GM23338 (cell line): ENCODE data around the gene CHCHD6. TPM values are rescaled to one million over a fixed set of nuclear protein-coding genes. Genes with fewer than 3 reads are reported as not detected.

Experiments used
- ATAC-seq: fragments of 200-7000 bp; cut with Tn5 transposase; 3 replicates; pipeline ENCODE4 v1.9.1; 2020
- DNase-seq: peaks from one replicate; pipeline ENCODE4 v3.0.0-alpha.2; 2015; ENCODE audit warnings: low spot score
- H2AFZ ChIP-seq: fragments of 200-600 bp; sonication (generic); 2 replicates; pipeline ENCODE4 v1.8.0; 2016; ENCODE audit warnings: antibody characterized with exemption, mild to moderate bottlenecking, moderate library complexity
- H3F3A ChIP-seq: fragments of 200-600 bp; sonication (generic); replicated peaks from 2 replicates; pipeline ENCODE4 v1.8.0; 2017; ENCODE audit warnings: antibody characterized with exemption, mixed run types, low read depth
- H3K27ac ChIP-seq: fragments of 200-600 bp; sonication (generic); 2 replicates; pipeline ENCODE4 v1.6.1; 2016; ENCODE audit warnings: low read depth
- H3K27me3 ChIP-seq: fragments of 200-600 bp; sonication (generic); 2 replicates; pipeline ENCODE4 v1.8.0; 2016; ENCODE audit warnings: mild to moderate bottlenecking, mixed run types, moderate library complexity; ENCODE audit not compliant: insufficient read depth
- H3K36me3 ChIP-seq: fragments of 200-600 bp; sonication (generic); 2 replicates; pipeline ENCODE4 v1.8.0; 2016; ENCODE audit warnings: mild to moderate bottlenecking; ENCODE audit not compliant: insufficient read depth
- H3K4me1 ChIP-seq: fragments of 200-600 bp; sonication (generic); 2 replicates; pipeline ENCODE4 v1.8.0; 2016; ENCODE audit warnings: mild to moderate bottlenecking, moderate library complexity; ENCODE audit not compliant: insufficient read depth
- H3K4me2 ChIP-seq: fragments of 200-600 bp; sonication (generic); 2 replicates; pipeline ENCODE4 v1.7.1; 2017; ENCODE audit warnings: mixed run types
- H3K4me3 ChIP-seq: fragments of 200-600 bp; sonication (generic); 2 replicates; pipeline ENCODE4 v1.6.1; 2016; ENCODE audit warnings: mixed run types
- H3K79me2 ChIP-seq: fragments of 200-600 bp; sonication (generic); replicated peaks from 2 replicates; pipeline ENCODE4 v1.8.0; 2017; ENCODE audit warnings: mild to moderate bottlenecking; ENCODE audit not compliant: insufficient read depth
- H3K9me2 ChIP-seq: fragments of 200-600 bp; sonication (generic); 2 replicates; pipeline ENCODE4 v1.8.0; 2017; ENCODE audit not compliant: insufficient read depth
- H4K20me1 ChIP-seq: fragments of 200-600 bp; sonication (generic); replicated peaks from 2 replicates; pipeline ENCODE4 v1.8.0; 2017; ENCODE audit warnings: mild to moderate bottlenecking; ENCODE audit not compliant: insufficient read depth
- H3K27ac Mint-ChIP-seq: 2 replicates; pipeline ENCODE4 v1.8.0; 2020; ENCODE audit warnings: inconsistent platforms, mild to moderate bottlenecking, moderate library complexity, mixed read lengths
- H3K27me3 Mint-ChIP-seq: 3 replicates; pipeline ENCODE4 v1.8.0; 2022; ENCODE audit warnings: low read depth, mild to moderate bottlenecking, moderate library complexity, mixed read lengths, inconsistent platforms; ENCODE audit not compliant: insufficient read depth, poor library complexity
- H3K36me3 Mint-ChIP-seq: 3 replicates; pipeline ENCODE4 v1.8.0; 2021; ENCODE audit warnings: low read depth, mild to moderate bottlenecking, inconsistent platforms, moderate library complexity, mixed read lengths
- H3K4me1 Mint-ChIP-seq: 3 replicates; pipeline ENCODE4 v1.8.0; 2020; ENCODE audit warnings: mild to moderate bottlenecking, inconsistent platforms, mixed read lengths
- H3K4me3 Mint-ChIP-seq: 3 replicates; pipeline ENCODE4 v1.8.0; 2021; ENCODE audit warnings: moderate library complexity, mild to moderate bottlenecking, inconsistent platforms, mixed read lengths
- H3K9me3 Mint-ChIP-seq: 3 replicates; pipeline ENCODE4 v1.8.0; 2020; ENCODE audit warnings: moderate library complexity, mild to moderate bottlenecking, inconsistent platforms, mixed read lengths
- CREB1 ChIP-seq: fragments of 250-450 bp; sonication (Bioruptor Pico); IDR thresholded peaks from 2 replicates; pipeline ENCODE4 v1.5.0; 2020; ENCODE audit warnings: low read depth, mild to moderate bottlenecking, moderate library complexity
- EZH2 ChIP-seq: fragments of 200-600 bp; sonication (generic); IDR thresholded peaks from one replicate; pipeline ENCODE4 v1.8.0; 2017; ENCODE audit warnings: antibody characterized with exemption, mild to moderate bottlenecking, low read depth; ENCODE audit not compliant: unreplicated experiment
- EZH2phosphoT487 ChIP-seq: fragments of 200-600 bp; sonication (generic); IDR thresholded peaks from one replicate; pipeline ENCODE4 v1.8.1; 2018; ENCODE audit warnings: antibody characterized with exemption; ENCODE audit not compliant: unreplicated experiment
- JUNB ChIP-seq: IDR thresholded peaks from one replicate; pipeline ENCODE4 v1.6.1; 2016; ENCODE audit warnings: antibody characterized with exemption; ENCODE audit not compliant: unreplicated experiment
- ZNF331 ChIP-seq: fragments of 250-450 bp; sonication (Bioruptor Pico); IDR thresholded peaks from 2 replicates; pipeline ENCODE4 v1.5.0; 2020; ENCODE audit warnings: low read depth, mild to moderate bottlenecking, moderate library complexity
- polyA plus RNA-seq: library from polyadenylated mRNA; unstranded; fragments of >200 nt; fragmentation: Nextera tagmentation; extraction: Ambion mirVana; gene quantifications from 2 replicates; pipeline ENCODE4 v1.2.1, GENCODE V29; 2016
- total RNA-seq: library from RNA; depleted of rRNA; stranded (reverse); fragments of >200 nt; shearing (Covaris generic); gene quantifications from 2 replicates; pipeline ENCODE4 v1.2.3, GENCODE V29; 2014
- TF ChIP-seq, protein P1 (sequence below): fragments of 250-450 bp; sonication (Bioruptor Pico); IDR thresholded peaks from 2 replicates; pipeline ENCODE4 v1.5.0; 2020; ENCODE audit warnings: mild to moderate bottlenecking, moderate library complexity

Gene CHCHD6
- total and polyA plus RNA-seq, 2 experiments from 2014 or later: 28.8 to 43.0 TPM

DNA sequence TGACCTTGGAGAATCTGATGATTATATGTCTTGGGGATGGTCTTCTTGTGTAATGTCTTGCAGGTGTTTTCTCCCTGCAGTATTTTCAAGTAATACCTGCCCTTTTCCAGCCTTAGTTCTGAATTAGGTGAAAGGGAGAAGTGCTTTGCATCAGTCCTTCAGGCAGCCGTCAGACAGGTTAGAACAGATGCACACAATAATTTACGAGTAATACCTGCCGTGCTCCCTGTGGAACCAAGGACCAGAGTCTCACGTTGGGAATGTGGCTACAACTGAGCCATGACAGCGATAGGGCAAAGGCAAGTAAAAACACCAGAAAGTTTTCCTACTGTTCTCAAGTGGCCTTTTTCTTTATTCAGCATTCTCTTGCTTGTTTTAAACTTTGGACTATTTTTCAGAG, 69.1 kb downstream of the CHCHD6 start (continued):
- TF ChIP-seq, protein P1, sequence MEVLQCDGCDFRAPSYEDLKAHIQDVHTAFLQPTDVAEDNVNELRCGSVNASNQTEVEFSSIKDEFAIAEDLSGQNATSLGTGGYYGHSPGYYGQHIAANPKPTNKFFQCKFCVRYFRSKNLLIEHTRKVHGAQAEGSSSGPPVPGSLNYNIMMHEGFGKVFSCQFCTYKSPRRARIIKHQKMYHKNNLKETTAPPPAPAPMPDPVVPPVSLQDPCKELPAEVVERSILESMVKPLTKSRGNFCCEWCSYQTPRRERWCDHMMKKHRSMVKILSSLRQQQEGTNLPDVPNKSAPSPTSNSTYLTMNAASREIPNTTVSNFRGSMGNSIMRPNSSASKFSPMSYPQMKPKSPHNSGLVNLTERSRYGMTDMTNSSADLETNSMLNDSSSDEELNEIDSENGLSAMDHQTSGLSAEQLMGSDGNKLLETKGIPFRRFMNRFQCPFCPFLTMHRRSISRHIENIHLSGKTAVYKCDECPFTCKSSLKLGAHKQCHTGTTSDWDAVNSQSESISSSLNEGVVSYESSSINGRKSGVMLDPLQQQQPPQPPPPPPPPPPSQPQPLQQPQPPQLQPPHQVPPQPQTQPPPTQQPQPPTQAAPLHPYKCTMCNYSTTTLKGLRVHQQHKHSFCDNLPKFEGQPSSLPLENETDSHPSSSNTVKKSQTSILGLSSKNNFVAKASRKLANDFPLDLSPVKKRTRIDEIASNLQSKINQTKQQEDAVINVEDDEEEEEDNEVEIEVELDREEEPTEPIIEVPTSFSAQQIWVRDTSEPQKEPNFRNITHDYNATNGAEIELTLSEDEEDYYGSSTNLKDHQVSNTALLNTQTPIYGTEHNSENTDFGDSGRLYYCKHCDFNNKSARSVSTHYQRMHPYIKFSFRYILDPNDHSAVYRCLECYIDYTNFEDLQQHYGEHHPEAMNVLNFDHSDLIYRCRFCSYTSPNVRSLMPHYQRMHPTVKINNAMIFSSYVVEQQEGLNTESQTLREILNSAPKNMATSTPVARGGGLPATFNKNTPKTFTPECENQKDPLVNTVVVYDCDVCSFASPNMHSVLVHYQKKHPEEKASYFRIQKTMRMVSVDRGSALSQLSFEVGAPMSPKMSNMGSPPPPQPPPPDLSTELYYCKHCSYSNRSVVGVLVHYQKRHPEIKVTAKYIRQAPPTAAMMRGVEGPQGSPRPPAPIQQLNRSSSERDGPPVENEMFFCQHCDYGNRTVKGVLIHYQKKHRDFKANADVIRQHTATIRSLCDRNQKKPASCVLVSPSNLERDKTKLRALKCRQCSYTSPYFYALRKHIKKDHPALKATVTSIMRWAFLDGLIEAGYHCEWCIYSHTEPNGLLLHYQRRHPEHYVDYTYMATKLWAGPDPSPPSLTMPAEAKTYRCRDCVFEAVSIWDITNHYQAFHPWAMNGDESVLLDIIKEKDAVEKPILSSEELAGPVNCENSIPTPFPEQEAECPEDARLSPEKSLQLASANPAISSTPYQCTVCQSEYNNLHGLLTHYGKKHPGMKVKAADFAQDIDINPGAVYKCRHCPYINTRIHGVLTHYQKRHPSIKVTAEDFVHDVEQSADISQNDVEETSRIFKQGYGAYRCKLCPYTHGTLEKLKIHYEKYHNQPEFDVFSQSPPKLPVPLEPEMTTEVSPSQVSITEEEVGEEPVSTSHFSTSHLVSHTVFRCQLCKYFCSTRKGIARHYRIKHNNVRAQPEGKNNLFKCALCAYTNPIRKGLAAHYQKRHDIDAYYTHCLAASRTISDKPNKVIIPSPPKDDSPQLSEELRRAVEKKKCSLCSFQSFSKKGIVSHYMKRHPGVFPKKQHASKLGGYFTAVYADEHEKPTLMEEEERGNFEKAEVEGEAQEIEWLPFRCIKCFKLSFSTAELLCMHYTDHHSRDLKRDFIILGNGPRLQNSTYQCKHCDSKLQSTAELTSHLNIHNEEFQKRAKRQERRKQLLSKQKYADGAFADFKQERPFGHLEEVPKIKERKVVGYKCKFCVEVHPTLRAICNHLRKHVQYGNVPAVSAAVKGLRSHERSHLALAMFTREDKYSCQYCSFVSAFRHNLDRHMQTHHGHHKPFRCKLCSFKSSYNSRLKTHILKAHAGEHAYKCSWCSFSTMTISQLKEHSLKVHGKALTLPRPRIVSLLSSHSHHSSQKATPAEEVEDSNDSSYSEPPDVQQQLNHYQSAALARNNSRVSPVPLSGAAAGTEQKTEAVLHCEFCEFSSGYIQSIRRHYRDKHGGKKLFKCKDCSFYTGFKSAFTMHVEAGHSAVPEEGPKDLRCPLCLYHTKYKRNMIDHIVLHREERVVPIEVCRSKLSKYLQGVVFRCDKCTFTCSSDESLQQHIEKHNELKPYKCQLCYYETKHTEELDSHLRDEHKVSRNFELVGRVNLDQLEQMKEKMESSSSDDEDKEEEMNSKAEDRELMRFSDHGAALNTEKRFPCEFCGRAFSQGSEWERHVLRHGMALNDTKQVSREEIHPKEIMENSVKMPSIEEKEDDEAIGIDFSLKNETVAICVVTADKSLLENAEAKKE: no peak
- TF ChIP-seq EZH2: no peak

DNA sequence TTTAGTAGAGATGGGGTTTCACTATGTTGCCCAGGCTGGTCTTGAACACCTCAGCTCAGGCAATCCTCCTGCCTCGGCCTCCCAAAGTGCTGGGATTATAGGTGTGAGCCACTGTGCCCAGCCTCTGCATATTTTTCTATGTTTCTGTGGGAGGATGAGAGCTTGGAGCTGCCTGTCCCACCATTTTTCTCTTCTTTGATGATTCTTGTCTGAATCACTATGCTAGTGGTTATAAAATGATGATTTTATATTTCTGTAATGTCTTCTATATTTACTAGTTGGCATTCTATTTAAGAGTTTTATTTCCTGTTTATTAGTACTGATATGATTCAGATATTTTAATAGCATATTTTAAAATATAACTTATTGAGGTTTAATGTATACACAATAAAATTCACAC, 69.7 kb downstream of the CHCHD6 start:
- Histone ChIP-seq H4K20me1 (no peaks in the 10 kb centered on the region; the same call in 1 of the 2 replicates), H3K4me1 (no peaks in the 10 kb centered on the region), H3K9me2 (no peaks in the 10 kb centered on the region), H3K4me2 (no peak overlapping the region), H3K36me3 (no peaks in the 10 kb centered on the region), H3F3A (no peaks in the 10 kb centered on the region), H3K79me2 (peaks cover 45% of the 10 kb centered on the region), H3K27me3 (no peaks in the 10 kb centered on the region), H2AFZ (no peak overlapping the region), H3K4me3 (no peak overlapping the region), H3K27ac (no peak overlapping the region)
- no peak for DNase-seq
- no peak overlapping the region for H3K27ac Mint-ChIP-seq
- no peak overlapping the region for H3K4me3 Mint-ChIP-seq
- H3K4me1 Mint-ChIP-seq: peaks cover 18% of the 10 kb centered on the region
- ATAC-seq: no peak
- peaks cover 2% of the 10 kb centered on the region for H3K27me3 Mint-ChIP-seq
- peaks cover 20% of the 10 kb centered on the region for H3K9me3 Mint-ChIP-seq
- peaks cover 19% of the 10 kb centered on the region for H3K36me3 Mint-ChIP-seq
- TF ChIP-seq JUNB (no peak), ZNF331 (no peak), CREB1 (CRISPR knock-in tag) (no peak), EZH2phosphoT487 (no peak)
- TF ChIP-seq, protein P1: no peak
